MM.1S (cell line): ENCODE measurements around the gene RHBDD1.

ENCODE experiments used
- DNase-seq: peaks from one replicate; pipeline ENCODE4 v3.0.0-alpha.2; 2015
- H2AFZ ChIP-seq: fragments of 300-600 bp; sonication (generic); 2 replicates; pipeline ENCODE4 v1.6.0; 2016; ENCODE audit warnings: antibody characterized with exemption, low read length
- H3F3A ChIP-seq: fragments of 300-600 bp; sonication (generic); 2 replicates; pipeline ENCODE4 v1.6.1; 2016; ENCODE audit warnings: mild to moderate bottlenecking, antibody characterized with exemption, low read length, moderate library complexity, mixed read lengths; ENCODE audit not compliant: insufficient read depth
- H3K27ac ChIP-seq: fragments of 300-600 bp; sonication (generic); 2 replicates; pipeline ENCODE4 v1.5.1; 2016; ENCODE audit warnings: mild to moderate bottlenecking, low read length
- H3K27me3 ChIP-seq: fragments of 300-600 bp; sonication (generic); replicated peaks from 2 replicates; pipeline ENCODE4 v1.6.0; 2016; ENCODE audit warnings: low read length; ENCODE audit not compliant: insufficient read depth
- H3K36me3 ChIP-seq: fragments of 300-600 bp; sonication (generic); replicated peaks from 2 replicates; pipeline ENCODE4 v1.6.1; 2016; ENCODE audit warnings: mild to moderate bottlenecking, low read length, mixed read lengths; ENCODE audit not compliant: insufficient read depth
- H3K4me1 ChIP-seq: fragments of 300-600 bp; sonication (generic); 2 replicates; pipeline ENCODE4 v1.6.1; 2016; ENCODE audit warnings: low read length, mixed read lengths
- H3K4me2 ChIP-seq: fragments of 300-600 bp; sonication (generic); 2 replicates; pipeline ENCODE4 v1.6.0; 2016; ENCODE audit warnings: low read depth, low read length
- H3K4me3 ChIP-seq: fragments of 300-600 bp; sonication (generic); 2 replicates; pipeline ENCODE4 v1.5.1; 2016; ENCODE audit warnings: low read length, mixed read lengths
- H3K79me2 ChIP-seq: fragments of 300-600 bp; sonication (generic); 2 replicates; pipeline ENCODE4 v1.6.1; 2016; ENCODE audit warnings: mixed run types, low read length, mixed read lengths
- H3K9ac ChIP-seq: fragments of 300-600 bp; sonication (generic); 2 replicates; pipeline ENCODE4 v1.6.1; 2016; ENCODE audit warnings: low read length, mixed read lengths
- H3K9me2 ChIP-seq: fragments of 300-600 bp; sonication (generic); replicated peaks from 2 replicates; pipeline ENCODE4 v1.6.1; 2016; ENCODE audit warnings: mild to moderate bottlenecking, low read length, mixed read lengths; ENCODE audit not compliant: insufficient read depth
- H3K9me3 ChIP-seq: fragments of 300-600 bp; sonication (generic); replicated peaks from 2 replicates; pipeline ENCODE4 v1.6.1; 2016; ENCODE audit warnings: mild to moderate bottlenecking, low read length, mixed read lengths; ENCODE audit not compliant: insufficient read depth
- H4K20me1 ChIP-seq: fragments of 300-600 bp; sonication (generic); 2 replicates; pipeline ENCODE4 v1.6.1; 2016; ENCODE audit warnings: mild to moderate bottlenecking, low read length, moderate library complexity, mixed read lengths; ENCODE audit not compliant: insufficient read depth
- CTCF ChIP-seq: fragments of 300-600 bp; sonication (generic); IDR thresholded peaks from 2 replicates; pipeline ENCODE4 v1.5.1; 2016; ENCODE audit warnings: antibody characterized with exemption, low read length, mixed read lengths
- EZH2 ChIP-seq: fragments of 300-600 bp; sonication (generic); optimal IDR thresholded peaks from 2 replicates; pipeline ENCODE3; 2017; ENCODE audit warnings: low read depth, mild to moderate bottlenecking, antibody characterized with exemption, low read length, mixed read lengths
- EZH2phosphoT487 ChIP-seq: fragments of 300-600 bp; sonication (generic); IDR thresholded peaks from 2 replicates; pipeline ENCODE4 v1.6.1; 2018; ENCODE audit warnings: antibody characterized with exemption, low read length

Gene RHBDD1

GRCh38 chr2:227007148-227007547, 171.3 kb downstream of the RHBDD1 start:
- DNase-seq = no peak

GRCh38 chr2:227007940-227008339, 172.1 kb downstream of the RHBDD1 start:
- no peaks in the 10 kb centered on the region for H3K9me2 ChIP-seq
- no peaks in the 10 kb centered on the region for H3K4me1 ChIP-seq
- no peaks in the 10 kb centered on the region for H4K20me1 ChIP-seq
- H3K36me3 ChIP-seq = no peaks in the 10 kb centered on the region
- H3K27me3 ChIP-seq = no peaks in the 10 kb centered on the region
- H3K9ac ChIP-seq = no peak overlapping the region
- H3K27ac ChIP-seq = no peak overlapping the region
- DNase-seq = no peak
- no peak overlapping the region for H3K4me3 ChIP-seq
- no peak for TF ChIP-seq EZH2
- H2AFZ ChIP-seq = no peak overlapping the region
- H3K9me3 ChIP-seq = no peaks in the 10 kb centered on the region
- H3F3A ChIP-seq = no peaks in the 10 kb centered on the region
- H3K4me2 ChIP-seq = no peak overlapping the region
- H3K79me2 ChIP-seq = no peaks in the 10 kb centered on the region

More at GRCh38 chr2:227007148-227007547, 171.3 kb downstream of the RHBDD1 start:
- Histone ChIP-seq H4K20me1 (no peaks in the 10 kb centered on the region), H3K4me1 (no peaks in the 10 kb centered on the region), H2AFZ (no peak overlapping the region), H3K79me2 (no peaks in the 10 kb centered on the region), H3K4me2 (no peak overlapping the region), H3K9ac (no peak overlapping the region), H3K36me3 (no peaks in the 10 kb centered on the region), H3K27ac (no peak overlapping the region), H3K4me3 (no peak overlapping the region), H3K27me3 (no peaks in the 10 kb centered on the region), H3K9me3 (no peaks in the 10 kb centered on the region), H3F3A (no peaks in the 10 kb centered on the region), H3K9me2 (no peaks in the 10 kb centered on the region)
- TF ChIP-seq EZH2 (no peak), CTCF (no peak), EZH2phosphoT487 (no peak)

- Histone ChIP-seq H3F3A (no peaks in the 10 kb centered on the region), H3K79me2 (no peaks in the 10 kb centered on the region), H3K9me2 (no peaks in the 10 kb centered on the region), H3K4me1 (no peaks in the 10 kb centered on the region), H3K27ac (no peak overlapping the region), H3K4me3 (no peak overlapping the region), H3K9me3 (no peaks in the 10 kb centered on the region), H3K36me3 (no peaks in the 10 kb centered on the region), H3K9ac (no peak overlapping the region), H2AFZ (no peak overlapping the region), H3K4me2 (no peak overlapping the region), H4K20me1 (no peaks in the 10 kb centered on the region), H3K27me3 (no peaks in the 10 kb centered on the region)
- TF ChIP-seq CTCF = no peak
- no peak for TF ChIP-seq EZH2phosphoT487
- TF ChIP-seq EZH2 = no peak
- no peak for DNase-seq
Observed at GRCh38 chr2:227010433-227010832, 174.6 kb downstream of the RHBDD1 start.

GRCh38 chr2:227013330-227013729, 177.5 kb downstream of the RHBDD1 start:
- no peaks in the 10 kb centered on the region for H3K79me2 ChIP-seq
- DNase-seq = no peak
- H3K27ac ChIP-seq = no peak overlapping the region
- H3K4me1 ChIP-seq = no peaks in the 10 kb centered on the region
- no peak overlapping the region for H2AFZ ChIP-seq
- H3K9ac ChIP-seq = no peak overlapping the region
- H3K4me2 ChIP-seq = no peak overlapping the region
- H3K27me3 ChIP-seq = no peaks in the 10 kb centered on the region
- no peaks in the 10 kb centered on the region for H3K9me2 ChIP-seq
- H3K36me3 ChIP-seq = no peaks in the 10 kb centered on the region
- TF ChIP-seq EZH2 = no peak
- TF ChIP-seq CTCF = no peak
- no peak for TF ChIP-seq EZH2phosphoT487
- no peak overlapping the region for H3K4me3 ChIP-seq
- H3K9me3 ChIP-seq = no peaks in the 10 kb centered on the region
- H4K20me1 ChIP-seq = no peaks in the 10 kb centered on the region
- no peaks in the 10 kb centered on the region for H3F3A ChIP-seq
